Prostate gland (tissue), 2 donors: Measurements from ENCODE around the gene UBIAD1. TPM values are rescaled to one million over a fixed set of nuclear protein-coding genes. Genes with fewer than 3 reads are reported as not detected.

Experiments used
- DNase-seq: peaks from one replicate; pipeline ENCODE4 v3.0.0-alpha.2; 2019; ENCODE audit warnings: low spot score
- H3K27ac ChIP-seq, 2 donors: fragments of 200-600 bp; sonication (generic); 2 replicates each; pipeline ENCODE4 v1.5.1; 2017 to 2019
- H3K27me3 ChIP-seq: fragments of 200-600 bp; sonication (generic); replicated peaks from 2 replicates; pipeline ENCODE4 v1.5.1; 2019; ENCODE audit not compliant: insufficient read depth
- H3K36me3 ChIP-seq, 2 donors: fragments of 200-600 bp; sonication (generic); 1 replicate in 1 of 2; 2 replicates in 1 of 2; pipeline versions ENCODE4 v1.5.1 to v1.8.1; 2017 to 2019
- H3K4me1 ChIP-seq: fragments of 200-600 bp; sonication (generic); replicated peaks from 2 replicates; pipeline ENCODE4 v1.5.1; 2019
- H3K4me3 ChIP-seq, 2 donors: fragments of 200-600 bp; sonication (generic); 2 replicates each; pipeline ENCODE4 v1.5.1; 2017 to 2019
- H3K9me3 ChIP-seq: fragments of 200-600 bp; sonication (generic); 2 replicates; pipeline ENCODE4 v1.5.1; 2017
- POLR2A ChIP-seq: fragments of 450-650 bp; IDR thresholded peaks from one replicate; pipeline ENCODE4 v1.6.1; 2016; ENCODE audit warnings: antibody characterized with exemption, mild to moderate bottlenecking
- POLR2AphosphoS5 ChIP-seq: sonication (generic); formaldehyde crosslinking; IDR thresholded peaks from one replicate; pipeline ENCODE4 v1.6.1; 2017; ENCODE audit warnings: antibody characterized with exemption
- WGBS: methylation state at CpG from one replicate; pipeline ENCODE4 v1.1.5; 2018; 5-methylcytosine and 5-hydroxymethylcytosine counted together
- intact Hi-C: fragments of 100-400 bp; cut with DNase I; formaldehyde crosslinking; loops from one replicate; pipeline ENCODE4 v1.14.2; 2022
- total RNA-seq, 2 donors: library from RNA; depleted of rRNA; stranded (reverse); fragments of >200 nt; gene quantifications; one replicate each; pipeline ENCODE4 v1.1.0, GENCODE V29; 2016
- TF ChIP-seq, protein P1 (sequence below), 4 experiments: fragments of 200-600 bp in 2 of 4; fragments of 450-650 bp in 2 of 4; sonication (generic) in 2 of 4; IDR thresholded peaks; 1 replicate in 3 of 4; 2 replicates in 1 of 4; pipeline ENCODE4 v1.5.1; 2016 to 2019; ENCODE audit warnings: antibody characterized with exemption in 4 of 4, mild to moderate bottlenecking in 2 of 4, moderate library complexity in 2 of 4

UBIAD1 gene
- total RNA-seq, 2 donors from 2014 or later = 22.7 to 23.2 TPM

DNA sequence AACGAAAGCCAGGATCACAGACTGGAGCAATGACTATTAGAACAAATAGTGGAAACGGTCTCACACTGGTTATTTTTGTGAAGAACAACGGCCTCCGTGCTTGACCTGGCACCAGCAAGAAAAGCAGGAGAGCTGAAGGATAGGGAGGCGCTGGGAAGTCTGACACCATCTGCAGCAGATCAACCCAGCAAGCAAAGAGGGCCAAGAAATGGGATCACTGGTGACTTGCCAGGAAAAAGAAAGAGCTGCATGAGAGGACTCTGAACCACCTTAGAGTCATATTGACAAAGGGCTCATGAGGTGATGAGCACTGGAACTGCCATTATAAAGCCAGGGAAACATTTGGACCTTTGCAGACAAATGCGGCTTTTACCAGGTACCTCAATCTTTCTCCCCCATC is 35.6 kb upstream of the UBIAD1 start:
- H3K9me3 ChIP-seq = no peaks in the 10 kb centered on the region
- H3K4me1 ChIP-seq = no peaks in the 10 kb centered on the region
- no peak for DNase-seq
- intact Hi-C loops = no loop called here
- no peaks in the 10 kb centered on the region for H3K27me3 ChIP-seq
- H3K27ac ChIP-seq = no peak overlapping the region
- no peak overlapping the region for H3K4me3 ChIP-seq
- TF ChIP-seq, protein P1, sequence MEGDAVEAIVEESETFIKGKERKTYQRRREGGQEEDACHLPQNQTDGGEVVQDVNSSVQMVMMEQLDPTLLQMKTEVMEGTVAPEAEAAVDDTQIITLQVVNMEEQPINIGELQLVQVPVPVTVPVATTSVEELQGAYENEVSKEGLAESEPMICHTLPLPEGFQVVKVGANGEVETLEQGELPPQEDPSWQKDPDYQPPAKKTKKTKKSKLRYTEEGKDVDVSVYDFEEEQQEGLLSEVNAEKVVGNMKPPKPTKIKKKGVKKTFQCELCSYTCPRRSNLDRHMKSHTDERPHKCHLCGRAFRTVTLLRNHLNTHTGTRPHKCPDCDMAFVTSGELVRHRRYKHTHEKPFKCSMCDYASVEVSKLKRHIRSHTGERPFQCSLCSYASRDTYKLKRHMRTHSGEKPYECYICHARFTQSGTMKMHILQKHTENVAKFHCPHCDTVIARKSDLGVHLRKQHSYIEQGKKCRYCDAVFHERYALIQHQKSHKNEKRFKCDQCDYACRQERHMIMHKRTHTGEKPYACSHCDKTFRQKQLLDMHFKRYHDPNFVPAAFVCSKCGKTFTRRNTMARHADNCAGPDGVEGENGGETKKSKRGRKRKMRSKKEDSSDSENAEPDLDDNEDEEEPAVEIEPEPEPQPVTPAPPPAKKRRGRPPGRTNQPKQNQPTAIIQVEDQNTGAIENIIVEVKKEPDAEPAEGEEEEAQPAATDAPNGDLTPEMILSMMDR (IDR thresholded peaks at IDR 0.05) = no peak
- no peak for TF ChIP-seq POLR2AphosphoS5
- no peak for TF ChIP-seq POLR2A
- H3K36me3 ChIP-seq = peaks cover 4 to 7% of the 10 kb centered on the region in 2 donors
- WGBS = 69% methylated on average over 6 of the region's 6 CpGs

DNA sequence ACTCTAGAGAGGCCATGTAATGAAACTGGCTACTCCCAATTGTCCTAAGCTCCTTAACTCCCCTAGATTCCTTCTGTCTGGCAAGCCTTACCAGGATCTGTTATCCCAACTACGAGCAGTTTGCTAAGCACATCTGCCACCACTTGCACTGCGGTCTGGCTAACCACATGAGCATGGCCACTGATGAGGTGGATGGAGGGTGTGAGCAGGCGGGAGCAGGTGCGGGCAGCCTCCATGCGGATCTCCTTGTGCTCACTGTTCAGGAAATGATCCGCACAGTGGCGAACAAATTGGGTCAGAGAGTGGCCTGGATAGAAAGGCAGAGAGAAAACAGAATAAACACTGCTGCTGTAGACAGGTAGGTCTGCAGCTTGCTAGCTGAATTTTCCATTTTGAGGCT is 34.7 kb upstream of the UBIAD1 start:
- Histone ChIP-seq H3K9me3 (no peaks in the 10 kb centered on the region), H3K27ac (no peak overlapping the region), H3K36me3 (peaks cover 4 to 7% of the 10 kb centered on the region in 2 donors), H3K27me3 (no peaks in the 10 kb centered on the region), H3K4me3 (no peak overlapping the region), H3K4me1 (no peaks in the 10 kb centered on the region)
- 95% methylated on average over 7 of the region's 7 CpGs for WGBS
- intact Hi-C loops = no loop called here
- DNase-seq = no peak
- TF ChIP-seq POLR2A = no peak
- TF ChIP-seq, protein P1 (IDR thresholded peaks at IDR 0.05) = no peak
- TF ChIP-seq POLR2AphosphoS5 = no peak

DNA sequence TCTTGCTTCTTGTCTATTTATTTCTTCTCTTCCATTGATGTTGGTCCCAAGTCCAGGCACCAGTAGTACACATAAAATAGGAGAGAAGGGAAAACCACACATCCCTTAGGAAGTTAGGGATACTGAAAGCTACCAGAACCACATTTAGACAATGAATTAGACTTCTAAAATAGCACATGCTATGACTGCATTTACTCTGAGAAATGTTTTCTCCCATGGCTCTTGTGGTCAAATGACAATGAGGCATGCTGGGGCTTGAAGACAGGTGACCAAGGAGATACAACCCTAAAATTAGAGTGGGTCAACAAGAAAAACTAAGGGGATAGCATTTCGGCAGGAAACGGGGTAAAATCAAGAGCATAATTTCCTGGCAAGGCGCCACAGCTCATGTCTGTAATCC is 27.8 kb upstream of the UBIAD1 start:
- peaks cover 7% of the 10 kb centered on the region for H3K4me1 ChIP-seq
- H3K27ac ChIP-seq = peak overlapping the region; percentile 52 to 53
- H3K27me3 ChIP-seq = no peaks in the 10 kb centered on the region
- TF ChIP-seq, protein P1 (IDR thresholded peaks at IDR 0.05) = no peak
- no peak for TF ChIP-seq POLR2A
- TF ChIP-seq POLR2AphosphoS5 = no peak
- DNase-seq = no peak
- intact Hi-C loops = loop anchor here (10.0 kb wide), 1 partner anchor 210 kb away; no protein-coding TSS in a partner anchor
- no peak overlapping the region for H3K4me3 ChIP-seq
- H3K9me3 ChIP-seq = no peaks in the 10 kb centered on the region
- no peaks in the 10 kb centered on the region for H3K36me3 ChIP-seq
- 65% methylated on average over 3 of the region's 3 CpGs for WGBS

DNA sequence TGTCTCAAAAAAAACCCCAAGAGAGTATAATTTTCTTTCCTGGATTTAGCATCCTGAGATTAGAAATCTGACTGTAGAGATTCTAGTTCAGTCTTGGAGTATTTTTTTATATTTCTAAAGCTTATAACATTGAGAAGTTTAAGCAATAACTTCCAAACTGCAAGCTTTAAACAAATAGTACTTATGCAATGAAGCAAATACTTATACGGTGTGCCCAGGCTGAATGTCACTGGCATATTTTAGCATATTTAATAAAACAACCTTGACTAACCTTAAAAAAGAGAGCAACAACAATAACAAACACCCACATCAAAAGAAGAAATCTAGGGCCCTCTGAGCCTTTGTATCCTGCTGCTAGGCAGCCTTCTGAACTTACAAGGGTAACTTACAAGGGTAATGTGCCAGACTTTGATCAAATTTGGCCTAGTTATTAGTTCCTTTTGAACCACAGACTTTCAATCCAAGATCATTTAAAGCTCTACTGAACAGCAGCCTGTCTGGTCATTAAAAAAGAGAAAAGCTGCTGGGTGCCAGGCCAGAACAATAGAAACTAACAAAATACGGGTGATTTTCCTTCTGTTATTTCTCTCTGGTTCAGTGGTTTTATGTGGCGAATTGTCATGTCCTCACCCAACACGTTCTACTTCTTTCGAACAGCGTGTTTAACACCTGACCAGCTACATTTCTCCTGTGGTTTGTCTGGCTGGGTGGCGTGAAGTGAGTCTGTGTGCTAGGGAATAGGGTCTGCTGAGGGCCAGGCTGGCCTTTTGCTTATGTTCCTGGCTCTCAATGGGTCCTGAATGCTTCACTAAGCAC is 26.9 kb upstream of the UBIAD1 start:
- H3K4me3 ChIP-seq = no peak overlapping the region
- peak; percentile 46 for DNase-seq
- no peaks in the 10 kb centered on the region for H3K9me3 ChIP-seq
- no peaks in the 10 kb centered on the region for H3K27me3 ChIP-seq
- WGBS = 44% methylated on average over 7 of the region's 7 CpGs
- no peaks in the 10 kb centered on the region for H3K36me3 ChIP-seq
- peak overlapping the region; percentile 52 to 53 for H3K27ac ChIP-seq
- intact Hi-C loops = loop anchor here (10.0 kb wide), 1 partner anchor 211 kb away; no protein-coding TSS in a partner anchor
- no peak for TF ChIP-seq POLR2A
- TF ChIP-seq POLR2AphosphoS5 = peak; percentile 86
- peaks cover 7% of the 10 kb centered on the region for H3K4me1 ChIP-seq

DNA sequence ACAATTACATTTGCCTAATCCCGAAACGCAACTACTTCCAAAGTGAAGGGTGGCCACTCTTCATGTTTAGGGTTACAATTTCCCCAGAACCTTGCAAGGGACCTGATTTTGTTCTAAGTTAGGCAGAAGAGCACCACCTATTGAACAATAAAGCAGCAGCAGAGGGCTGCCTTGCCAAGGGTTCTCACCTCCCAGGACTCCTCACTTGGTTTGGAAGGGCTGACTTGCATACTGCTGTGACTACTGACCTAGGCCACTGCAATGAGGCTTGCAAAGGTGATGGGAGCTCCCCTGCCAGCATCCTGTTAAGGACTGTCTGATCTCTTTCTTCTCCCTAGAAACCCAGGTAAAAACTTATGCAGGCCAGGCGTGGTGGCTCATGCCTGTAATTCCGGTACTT is 24.8 kb upstream of the UBIAD1 start:
- Histone ChIP-seq H3K9me3 (no peaks in the 10 kb centered on the region), H3K27me3 (no peaks in the 10 kb centered on the region), H3K4me3 (no peak overlapping the region), H3K36me3 (no peaks in the 10 kb centered on the region), H3K4me1 (peaks cover 7% of the 10 kb centered on the region), H3K27ac (peak overlapping the region in 1 of 2 donors; percentile 53)
- WGBS = 95% methylated on average over 4 of the region's 4 CpGs
- DNase-seq = no peak
- TF ChIP-seq POLR2A = no peak
- TF ChIP-seq, protein P1 (IDR thresholded peaks at IDR 0.05) = no peak
- intact Hi-C loops = loop anchor here (10.0 kb wide), 1 partner anchor 213 kb away; no protein-coding TSS in a partner anchor
